NCI-H345 treated with DMSO at 0.1 percent for 48 hours (cell line): ENCODE results near the gene KLK8.

Source experiments
- DNase-seq: peaks from one replicate; lab custom pipeline; 2025; ENCODE audit not compliant: unreplicated experiment; lab: John Stamatoyannopoulos, UW

Gene KLK8

GRCh38 chr19:51018745-51019543 lies 17.5 kb upstream of the KLK8 start:
- DNase-seq, result no peak

- no peak for DNase-seq
Measured at GRCh38 chr19:51016798-51017683, 15.6 kb upstream of the KLK8 start.

GRCh38 chr19:51015691-51016267 lies 14.4 kb upstream of the KLK8 start:
- no peak for DNase-seq

GRCh38 chr19:51014242-51014641 lies 12.8 kb upstream of the KLK8 start:
- no peak for DNase-seq

GRCh38 chr19:51012661-51013190 lies 11.3 kb upstream of the KLK8 start:
- DNase-seq, result no peak

GRCh38 chr19:51010066-51010795 lies 8.8 kb upstream of the KLK8 start:
- DNase-seq, result no peak

- no peak for DNase-seq
Measured at GRCh38 chr19:51009061-51009891, 7.9 kb upstream of the KLK8 start.

- no peak for DNase-seq
Measured at GRCh38 chr19:51007488-51007887, 6.1 kb upstream of the KLK8 start.

- DNase-seq, result no peak
Measured at GRCh38 chr19:51006406-51006805, 5.0 kb upstream of the KLK8 start.

- DNase-seq, result no peak
Measured at GRCh38 chr19:51005248-51005647, 3.8 kb upstream of the KLK8 start.

GRCh38 chr19:51003316-51003715 lies 1.9 kb upstream of the KLK8 start:
- no peak for DNase-seq

GRCh38 chr19:51002542-51003311 lies 1.3 kb upstream of the KLK8 start:
- DNase-seq, result no peak

- no peak for DNase-seq
Measured at GRCh38 chr19:51002089-51002532, 707 bp upstream of the KLK8 start.

GRCh38 chr19:51000981-51001380 lies 423 bp downstream of the KLK8 start:
- DNase-seq, result no peak

GRCh38 chr19:51000426-51000825 lies 978 bp downstream of the KLK8 start:
- no peak for DNase-seq

- no peak for DNase-seq
Measured at GRCh38 chr19:50998686-50999085, 2.7 kb downstream of the KLK8 start.

GRCh38 chr19:50998061-50998460 lies 3.3 kb downstream of the KLK8 start:
- no peak for DNase-seq

GRCh38 chr19:50994129-50994528 lies 7.3 kb downstream of the KLK8 start:
- DNase-seq, result no peak

GRCh38 chr19:50992666-50993035 lies 8.8 kb downstream of the KLK8 start:
- DNase-seq, result no peak
